Measurements from ENCODE around the gene TLNRD1. TPM values are rescaled to one million over a fixed set of nuclear protein-coding genes. Genes with fewer than 3 reads are reported as not detected.

The TLNRD1 gene
- total RNA-seq, 1 experiment from 2014 or later, result 19.3 TPM

- H4K8ac ChIP-seq (replicated peaks; ENCODE audit: insufficient read length, low read depth, low read length), result no peak overlapping the region
- H2BK5ac ChIP-seq (ENCODE audit: insufficient read length, low read length), result no peak overlapping the region
- Mint-ChIP-seq H3K36me3 (ENCODE audit: insufficient read depth in 1 of 3, low read depth in 3 of 3) (peaks cover 2 to 5% (median 4%) of the 10 kb centered on the region in 3 experiments; a peak in 3 of 7 replicates), H3K27ac (no peak overlapping the region; a peak in 1 of 7 replicates), H3K27me3 (ENCODE audit: low read depth) (no peaks in the 10 kb centered on the region), H3K4me1 (peaks cover 0 to 5% of the 10 kb centered on the region in 2 experiments; a peak in 2 of 4 replicates), H3K4me3 (no peak overlapping the region), H3K9me3 (no peaks in the 10 kb centered on the region)
- no peaks in the 10 kb centered on the region for H3K9me3 ChIP-seq (ENCODE audit: control insufficient read depth, low read depth, low read length)
- H3K4me1 ChIP-seq (ENCODE audit: insufficient read depth, low read length), result no peaks in the 10 kb centered on the region
- no peaks in the 10 kb centered on the region for H3K79me1 ChIP-seq (ENCODE audit: insufficient read depth, low read depth, low read length, poor library complexity, severe bottlenecking)
- H4K20me1 ChIP-seq (ENCODE audit: control insufficient read depth, insufficient read depth, insufficient read length), result no peaks in the 10 kb centered on the region
- H3K4ac ChIP-seq (ENCODE audit: low read depth, low read length), result no peak overlapping the region
- H3K27ac ChIP-seq (ENCODE audit: insufficient read length, low read depth, low read length), result no peak overlapping the region
- H2BK12ac ChIP-seq (ENCODE audit: insufficient read length, low read depth, low read length), result no peak overlapping the region
- DNase-seq, result no peak
- H3K27me3 ChIP-seq (ENCODE audit: insufficient read depth, low read length), result no peaks in the 10 kb centered on the region
- H2BK20ac ChIP-seq (ENCODE audit: low read depth, low read length, poor library complexity, severe bottlenecking), result no peak overlapping the region
- no peak overlapping the region for H3T11ph ChIP-seq (ENCODE audit: low read length)
- H3K23ac ChIP-seq (ENCODE audit: insufficient read length, low read depth, low read length), result no peak overlapping the region
- H3K14ac ChIP-seq (ENCODE audit: insufficient read depth, low read length), result no peak overlapping the region
- H3K79me2 ChIP-seq (ENCODE audit: insufficient read depth, low read length), result 0 out of 2 replicates have a peak, but pooled peaks cover 2% of the 10 kb centered on the region
- H2AK5ac ChIP-seq (ENCODE audit: insufficient read length, low read length), result no peak overlapping the region
- WGBS (ENCODE audit: extremely low coverage, insufficient read length, low lambda C conversion rate), result no CpG with 5 or more reads among the region's 2 CpGs
- no peak overlapping the region for H2AFZ ChIP-seq (ENCODE audit: low read length)
- H3K56ac ChIP-seq (ENCODE audit: insufficient read length, low read depth, low read length), result no peak overlapping the region
- no peaks in the 10 kb centered on the region for H3K23me2 ChIP-seq (ENCODE audit: insufficient read length, low read depth, low read length, poor library complexity, severe bottlenecking)
- TF ChIP-seq CTCF (conservative IDR thresholded peaks at IDR 0.05), result no peak
- H2BK120ac ChIP-seq (ENCODE audit: low read depth, low read length, poor library complexity, severe bottlenecking), result no peak overlapping the region
- no peak overlapping the region for H2BK15ac ChIP-seq (ENCODE audit: low read depth, low read length)
- no peak overlapping the region for H4K91ac ChIP-seq (ENCODE audit: insufficient read length, low read depth, low read length)
- no peak overlapping the region for H3K18ac ChIP-seq (ENCODE audit: insufficient read length, low read depth, low read length)
- no peak overlapping the region for H4K5ac ChIP-seq (ENCODE audit: insufficient read length, low read depth, low read length)
- no peak overlapping the region for H3K9ac ChIP-seq (ENCODE audit: extremely low read depth, insufficient read length, low read length)
- H3K4me2 ChIP-seq (ENCODE audit: insufficient read depth, insufficient read length, low read length), result no peak overlapping the region
Measured at GRCh38 chr15:81008312-81008711, 7.6 kb downstream of the TLNRD1 start.
